Effector memory CD4-positive, alpha-beta T cell (primary cell): Measurements from ENCODE around the gene PPP1R12B.

ENCODE experiments used
- DNase-seq, 3 donors: peaks; one replicate each; pipeline ENCODE4 v3.0.0-alpha.2; 2020
- H3K27ac ChIP-seq: 2 replicates; pipeline ENCODE4 v1.7.0; 2013; ENCODE audit warnings: mild to moderate bottlenecking, low read length, moderate library complexity; ENCODE audit not compliant: insufficient read depth, poor library complexity, severe bottlenecking
- H3K27me3 ChIP-seq: replicated peaks from 2 replicates; pipeline ENCODE4 v1.7.0; 2013; ENCODE audit warnings: mild to moderate bottlenecking, low read length; ENCODE audit not compliant: insufficient read depth, control insufficient read depth, poor library complexity, severe bottlenecking
- H3K36me3 ChIP-seq: 2 replicates; pipeline ENCODE4 v1.7.0; 2013; ENCODE audit warnings: mild to moderate bottlenecking, low read length, moderate library complexity; ENCODE audit not compliant: control insufficient read depth, insufficient read depth
- H3K4me1 ChIP-seq: 2 replicates; pipeline ENCODE4 v1.7.0; 2013; ENCODE audit warnings: low read length, mild to moderate bottlenecking; ENCODE audit not compliant: control insufficient read depth, insufficient read depth, poor library complexity, severe bottlenecking
- H3K4me3 ChIP-seq: 2 replicates; pipeline ENCODE4 v1.7.0; 2013; ENCODE audit warnings: low read length, low read depth, mild to moderate bottlenecking; ENCODE audit not compliant: insufficient read depth, poor library complexity, severe bottlenecking
- H3K9me3 ChIP-seq: 2 replicates; pipeline ENCODE4 v1.7.0; 2013; ENCODE audit warnings: mild to moderate bottlenecking, low read length, moderate library complexity; ENCODE audit not compliant: control insufficient read depth

PPP1R12B gene

GRCh38 chr1:202316186-202316585, 32.3 kb upstream of the PPP1R12B start:
- Histone ChIP-seq H3K4me3 (no peak overlapping the region), H3K27ac (no peak overlapping the region), H3K27me3 (peaks cover 3% of the 10 kb centered on the region), H3K4me1 (no peaks in the 10 kb centered on the region), H3K36me3 (no peaks in the 10 kb centered on the region), H3K9me3 (no peaks in the 10 kb centered on the region)
- no peak for DNase-seq

DNA sequence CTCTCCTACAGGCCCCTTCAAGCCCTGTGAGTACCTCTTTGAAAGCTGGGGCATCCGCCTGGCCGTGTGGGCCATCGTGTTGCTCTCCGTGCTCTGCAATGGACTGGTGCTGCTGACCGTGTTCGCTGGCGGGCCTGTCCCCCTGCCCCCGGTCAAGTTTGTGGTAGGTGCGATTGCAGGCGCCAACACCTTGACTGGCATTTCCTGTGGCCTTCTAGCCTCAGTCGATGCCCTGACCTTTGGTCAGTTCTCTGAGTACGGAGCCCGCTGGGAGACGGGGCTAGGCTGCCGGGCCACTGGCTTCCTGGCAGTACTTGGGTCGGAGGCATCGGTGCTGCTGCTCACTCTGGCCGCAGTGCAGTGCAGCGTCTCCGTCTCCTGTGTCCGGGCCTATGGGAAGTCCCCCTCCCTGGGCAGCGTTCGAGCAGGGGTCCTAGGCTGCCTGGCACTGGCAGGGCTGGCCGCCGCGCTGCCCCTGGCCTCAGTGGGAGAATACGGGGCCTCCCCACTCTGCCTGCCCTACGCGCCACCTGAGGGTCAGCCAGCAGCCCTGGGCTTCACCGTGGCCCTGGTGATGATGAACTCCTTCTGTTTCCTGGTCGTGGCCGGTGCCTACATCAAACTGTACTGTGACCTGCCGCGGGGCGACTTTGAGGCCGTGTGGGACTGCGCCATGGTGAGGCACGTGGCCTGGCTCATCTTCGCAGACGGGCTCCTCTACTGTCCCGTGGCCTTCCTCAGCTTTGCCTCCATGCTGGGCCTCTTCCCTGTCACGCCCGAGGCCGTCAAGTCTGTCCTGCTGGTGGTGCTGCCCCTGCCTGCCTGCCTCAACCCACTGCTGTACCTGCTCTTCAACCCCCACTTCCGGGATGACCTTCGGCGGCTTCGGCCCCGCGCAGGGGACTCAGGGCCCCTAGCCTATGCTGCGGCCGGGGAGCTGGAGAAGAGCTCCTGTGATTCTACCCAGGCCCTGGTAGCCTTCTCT, 30.3 kb upstream of the PPP1R12B start:
- H3K27me3 ChIP-seq = peaks cover 3% of the 10 kb centered on the region
- no peak overlapping the region for H3K4me3 ChIP-seq
- H3K27ac ChIP-seq = no peak overlapping the region
- no peaks in the 10 kb centered on the region for H3K9me3 ChIP-seq
- no peak for DNase-seq
- H3K4me1 ChIP-seq = no peaks in the 10 kb centered on the region
- no peaks in the 10 kb centered on the region for H3K36me3 ChIP-seq

GRCh38 chr1:202319381-202320080, 29.0 kb upstream of the PPP1R12B start:
- Histone ChIP-seq H3K27ac (no peak overlapping the region), H3K36me3 (no peaks in the 10 kb centered on the region), H3K4me1 (no peaks in the 10 kb centered on the region), H3K27me3 (no peaks in the 10 kb centered on the region), H3K9me3 (no peaks in the 10 kb centered on the region), H3K4me3 (no peak overlapping the region)
- DNase-seq = no peak

GRCh38 chr1:202320081-202320405, 28.5 kb upstream of the PPP1R12B start:
- H3K36me3 ChIP-seq = no peaks in the 10 kb centered on the region

DNA sequence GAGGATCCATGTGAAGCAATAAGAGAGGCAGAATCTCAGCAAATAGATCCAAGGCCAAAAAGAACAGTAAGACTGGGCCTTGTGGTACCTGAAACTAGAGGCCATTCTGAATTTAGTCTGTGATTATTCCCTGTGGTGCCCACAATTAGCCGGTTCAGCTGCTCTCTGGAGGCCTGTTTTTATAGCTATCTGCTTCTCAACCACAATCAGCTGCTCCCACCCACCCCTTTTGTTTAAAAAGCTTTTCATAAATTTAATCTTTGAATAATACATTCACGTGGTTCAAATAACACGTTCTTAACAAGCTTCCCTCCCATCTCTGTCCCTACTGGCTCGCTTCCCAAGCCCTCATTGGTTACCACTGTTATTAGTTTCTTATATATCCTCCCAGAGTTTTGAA, 24.8 kb upstream of the PPP1R12B start:
- Histone ChIP-seq H3K27ac (no peak overlapping the region), H3K27me3 (no peaks in the 10 kb centered on the region)
- DNase-seq = no peak

More at GRCh38 chr1:202320081-202320405, 28.5 kb upstream of the PPP1R12B start:
- H3K9me3 ChIP-seq = no peaks in the 10 kb centered on the region
- no peak overlapping the region for H3K27ac ChIP-seq
- no peak overlapping the region for H3K4me3 ChIP-seq
- DNase-seq = no peak
- no peaks in the 10 kb centered on the region for H3K27me3 ChIP-seq
- no peaks in the 10 kb centered on the region for H3K4me1 ChIP-seq

DNA sequence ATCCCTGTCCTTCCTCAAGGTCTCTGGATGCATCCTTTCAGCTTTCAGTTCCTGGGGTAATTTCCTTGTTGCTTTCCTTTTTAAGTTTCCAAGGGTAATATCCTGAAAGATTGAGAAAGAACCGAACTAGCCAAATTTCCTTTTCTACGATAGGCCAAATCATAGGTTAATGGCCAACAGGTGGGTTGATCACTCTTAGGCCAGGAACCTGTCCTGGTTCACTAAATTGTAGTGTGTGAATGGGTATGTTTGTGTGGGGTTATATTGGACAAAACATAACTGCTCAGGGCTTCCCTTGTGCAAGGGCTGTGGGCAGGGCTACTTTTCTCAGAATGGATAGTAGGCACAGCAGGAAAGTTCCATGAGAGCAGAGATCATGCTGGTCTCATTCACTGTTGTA, 23.9 kb upstream of the PPP1R12B start:
- no peaks in the 10 kb centered on the region for H3K9me3 ChIP-seq
- no peak overlapping the region for H3K27ac ChIP-seq
- no peak for DNase-seq
- no peaks in the 10 kb centered on the region for H3K4me1 ChIP-seq
- H3K27me3 ChIP-seq = no peaks in the 10 kb centered on the region
- no peak overlapping the region for H3K4me3 ChIP-seq
- H3K36me3 ChIP-seq = no peaks in the 10 kb centered on the region

More for the DNA sequence above, 24.8 kb upstream of the PPP1R12B start:
- H3K4me1 ChIP-seq = no peaks in the 10 kb centered on the region
- no peaks in the 10 kb centered on the region for H3K9me3 ChIP-seq
- no peak overlapping the region for H3K4me3 ChIP-seq
- H3K36me3 ChIP-seq = no peaks in the 10 kb centered on the region

GRCh38 chr1:202329891-202330290, 18.6 kb upstream of the PPP1R12B start:
- no peaks in the 10 kb centered on the region for H3K27me3 ChIP-seq
- no peaks in the 10 kb centered on the region for H3K9me3 ChIP-seq
- H3K36me3 ChIP-seq = peaks cover 6% of the 10 kb centered on the region
- DNase-seq = no peak
- H3K4me3 ChIP-seq = no peak overlapping the region
- no peaks in the 10 kb centered on the region for H3K4me1 ChIP-seq
- no peak overlapping the region for H3K27ac ChIP-seq

DNA sequence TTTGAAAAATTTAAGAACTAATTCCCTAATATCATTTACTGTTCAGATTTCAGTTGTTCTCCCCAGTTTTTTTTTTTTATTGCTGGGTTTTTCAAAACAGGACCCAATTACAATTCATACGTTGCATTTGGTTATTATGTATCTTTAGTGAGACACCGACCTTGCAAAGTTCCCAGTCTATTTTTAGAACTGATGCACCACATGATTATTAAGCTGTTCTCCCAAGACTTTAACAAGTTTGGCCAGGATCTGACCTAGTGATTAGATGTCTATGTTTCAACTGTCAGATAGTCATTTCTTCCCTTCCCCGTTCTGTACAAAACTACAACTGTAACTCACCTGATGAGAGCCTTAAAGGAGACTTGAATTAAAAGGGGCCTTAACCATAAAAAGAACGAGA, 14.6 kb upstream of the PPP1R12B start:
- Histone ChIP-seq H3K9me3 (no peaks in the 10 kb centered on the region), H3K4me1 (no peaks in the 10 kb centered on the region), H3K4me3 (no peak overlapping the region), H3K36me3 (peaks cover 6% of the 10 kb centered on the region), H3K27me3 (no peaks in the 10 kb centered on the region), H3K27ac (no peak overlapping the region)
- no peak for DNase-seq

- DNase-seq = no peak
- Histone ChIP-seq H3K27me3 (no peaks in the 10 kb centered on the region), H3K9me3 (no peaks in the 10 kb centered on the region), H3K36me3 (no peaks in the 10 kb centered on the region), H3K27ac (no peak overlapping the region), H3K4me3 (no peak overlapping the region), H3K4me1 (no peaks in the 10 kb centered on the region)
These were observed 4.7 kb upstream of the PPP1R12B start for GRCh38 chr1:202343652-202344349.
